Ovary (tissue), 9 donors: ENCODE measurements around the gene ZIC5. TPM values are rescaled to one million over a fixed set of nuclear protein-coding genes. Genes with fewer than 3 reads are reported as not detected.

Experiments
- DNase-seq, 5 donors: peaks; one replicate each; pipeline ENCODE4 v3.0.0-alpha.2; 2019 to 2020
- H3K27ac ChIP-seq, 2 donors: fragments of 200-600 bp; one replicate each; pipeline versions ENCODE4 v1.5.1 to v1.8.0; 2019 to 2022
- H3K27me3 ChIP-seq: fragments of 200-600 bp; one replicate; pipeline ENCODE4 v1.8.0; 2022
- H3K36me3 ChIP-seq: fragments of 200-600 bp; sonication (generic); one replicate; pipeline ENCODE4 v1.5.1; 2019
- H3K4me1 ChIP-seq: one replicate; pipeline ENCODE4 v1.8.1; 2013; ENCODE audit warnings: mild to moderate bottlenecking, moderate library complexity; ENCODE audit not compliant: insufficient read depth
- H3K4me3 ChIP-seq: fragments of 200-600 bp; sonication (generic); one replicate; pipeline ENCODE4 v1.5.1; 2017
- H3K9me3 ChIP-seq, 2 donors: fragments of 200-600 bp in 1 of 2; sonication (generic) in 1 of 2; one replicate each; pipeline versions ENCODE4 v1.5.1 to v1.8.1; 2013 to 2019; ENCODE audit warnings: mild to moderate bottlenecking in 1 of 2, moderate library complexity in 1 of 2
- CTCF ChIP-seq, 3 donors: fragments of 450-650 bp in 2 of 3; fragments of 200-600 bp in 1 of 3; IDR thresholded peaks; one replicate each; pipeline versions ENCODE4 v1.5.1 to v1.8.0; 2016 to 2022; ENCODE audit warnings: antibody characterized with exemption in 3 of 3, mild to moderate bottlenecking in 1 of 3
- EP300 ChIP-seq: sonication (generic); formaldehyde crosslinking; IDR thresholded peaks from one replicate; pipeline ENCODE4 v1.6.1; 2017; ENCODE audit warnings: antibody characterized with exemption
- POLR2A ChIP-seq: fragments of 450-650 bp; IDR thresholded peaks from one replicate; pipeline ENCODE4 v1.6.1; 2017; ENCODE audit warnings: antibody characterized with exemption, mild to moderate bottlenecking, moderate library complexity
- WGBS, 3 donors: extraction: QIAGEN DNeasy Blood & Tissue Kit in 1 of 3; methylation state at CpG; one replicate each; pipeline versions ENCODE4 v1.1.5 to v1.1.7; 2013 to 2017; 5-methylcytosine and 5-hydroxymethylcytosine counted together
- intact Hi-C, 4 donors: fragments of 100-400 bp; cut with DNase I; formaldehyde crosslinking; loops; one replicate each; pipeline versions ENCODE4 v1.11.0 to v1.15.1; 2022 to 2023
- polyA plus RNA-seq, 2 donors: library from polyadenylated mRNA; stranded (reverse); fragments of 200-250 nt in 1 of 2; fragments of 350-450 nt in 1 of 2; fragmentation: Illumina TruSeq in 1 of 2; extraction: RNeasy Lipid Tissue Mini Kit (QIAGEN cat#74804) in 1 of 2; gene quantifications; one replicate each; pipeline ENCODE4 v1.2.3, GENCODE V29; 2013 to 2014
- total RNA-seq, 7 donors: library from RNA; depleted of rRNA in 2 of 7; stranded (reverse); fragments of >200 nt in 2 of 7; fragmentation: NEBNext Ultra II Directional in 3 of 7; extraction: Animal tissue kit (Norgen Biotek cat#: 25700) in 3 of 7; gene quantifications; one replicate each; pipeline versions ENCODE4 v1.1.0 to v1.2.4, GENCODE V29; 2016 to 2023
- donor health status: DM: no; HTN: no; CAD: no; lungs with moderate emphysema.
- donor health status: DM: no; HTN: no; CAD: no.
- donor health status: Bipolar disorder and iron deficiency.
- donor health status: DM: yes; HTN: yes; CAD: no.
- donor health status: DM: no; HTN: no; CAD: no.
- donor health status: DM: yes; HTN: yes; CAD: no.

Gene ZIC5
- total and polyA plus RNA-seq, 9 donors, result 0.10 to 0.11 TPM; not detected in 7

- Histone ChIP-seq H3K9me3 (no peaks in the 10 kb centered on the region), H3K4me3 (no peak overlapping the region), H3K36me3 (no peaks in the 10 kb centered on the region), H3K27ac (no peak overlapping the region), H3K4me1 (peaks cover 5% of the 10 kb centered on the region), H3K27me3 (peaks cover 15% of the 10 kb centered on the region)
- WGBS, 3 donors, result 64 to 78% (median 76%) methylated on average over 9 of the region's 9 CpGs
- no peak for DNase-seq
- TF ChIP-seq POLR2A (no peak), EP300 (no peak), CTCF (IDR thresholded peaks at IDR 0.05) (no peak)
- intact Hi-C loops, result no loop called here
Observed at GRCh38 chr13:99967498-99967868, 4.1 kb downstream of the ZIC5 start.

DNA sequence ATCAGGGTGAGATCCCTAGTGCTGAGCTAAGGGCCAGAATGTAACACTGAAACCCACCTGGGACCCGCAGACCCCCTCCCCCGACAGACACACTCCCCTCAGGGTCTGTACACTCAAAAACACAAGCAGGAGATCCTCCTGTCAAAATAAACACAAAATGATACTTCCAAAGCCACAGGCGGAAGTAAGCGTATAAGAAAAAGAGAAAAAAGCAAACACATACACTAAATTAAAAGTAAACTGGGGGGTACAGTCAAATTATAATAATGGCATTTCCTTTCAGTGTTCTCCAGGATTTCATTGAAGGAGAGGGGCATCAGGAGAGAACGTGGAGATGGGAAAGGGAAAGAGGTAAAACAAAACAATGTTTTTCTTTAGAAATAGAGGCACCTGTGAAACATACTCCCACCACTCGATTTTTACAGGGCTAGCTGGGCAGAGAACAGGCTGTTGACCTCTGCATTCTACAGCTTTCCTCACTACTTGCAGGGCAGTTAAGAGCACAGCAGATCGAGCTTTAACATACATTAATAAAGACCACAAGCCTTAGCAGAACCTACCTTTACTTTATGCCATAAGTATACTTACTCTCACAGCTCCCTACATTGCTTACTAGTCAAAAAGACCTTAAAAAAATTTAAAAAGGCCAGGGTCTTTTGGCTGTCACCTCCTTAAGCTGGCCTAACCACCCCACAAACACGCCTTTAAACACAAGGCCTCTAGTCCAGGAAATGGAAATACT, 5.3 kb downstream of the ZIC5 start:
- Histone ChIP-seq H3K9me3 (no peaks in the 10 kb centered on the region), H3K27me3 (peaks cover 8% of the 10 kb centered on the region), H3K27ac (no peak overlapping the region), H3K36me3 (no peaks in the 10 kb centered on the region), H3K4me1 (peaks cover 4% of the 10 kb centered on the region), H3K4me3 (no peak overlapping the region)
- DNase-seq, result no peak
- TF ChIP-seq CTCF (IDR thresholded peaks at IDR 0.05), result no peak
- TF ChIP-seq EP300, result no peak
- no peak for TF ChIP-seq POLR2A
- intact Hi-C loops, result no loop called here
- WGBS, 3 donors, result 76 to 85% (median 79%) methylated on average over 8 of the region's 8 CpGs

- TF ChIP-seq CTCF (IDR thresholded peaks at IDR 0.05) (no peak), EP300 (no peak), POLR2A (no peak)
- no peak for DNase-seq
- Histone ChIP-seq H3K4me1 (no peaks in the 10 kb centered on the region), H3K9me3 (no peaks in the 10 kb centered on the region), H3K27ac (no peak overlapping the region), H3K4me3 (no peak overlapping the region), H3K27me3 (peaks cover 8% of the 10 kb centered on the region), H3K36me3 (no peaks in the 10 kb centered on the region)
- intact Hi-C loops, result no loop called here
- 83 to 86% (median 85%) methylated on average over 9 of the region's 9 CpGs for WGBS, 3 donors
Observed at GRCh38 chr13:99965329-99966000, 6.1 kb downstream of the ZIC5 start.

- Histone ChIP-seq H3K4me1 (no peaks in the 10 kb centered on the region), H3K9me3 (no peaks in the 10 kb centered on the region), H3K27me3 (peaks cover 5% of the 10 kb centered on the region), H3K27ac (no peak overlapping the region), H3K4me3 (no peak overlapping the region), H3K36me3 (no peaks in the 10 kb centered on the region)
- 21 to 41% (median 27%) methylated on average over 3 of the region's 3 CpGs for WGBS, 3 donors
- TF ChIP-seq POLR2A, result no peak
- no peak for TF ChIP-seq CTCF (IDR thresholded peaks at IDR 0.05)
- TF ChIP-seq EP300, result no peak
- no peak for DNase-seq
- intact Hi-C loops, result no loop called here
Observed at GRCh38 chr13:99963816-99964339, 7.7 kb downstream of the ZIC5 start.
